ENCODE data around the gene KRT82. TPM values are rescaled to one million over a fixed set of nuclear protein-coding genes. Genes with fewer than 3 reads are reported as not detected.

KRT82 gene
- total RNA-seq, 4 donors from 2014 or later: not detected

- DNase-seq (ENCODE audit: low spot score) (no peak), ATAC-seq (ENCODE audit: low FRiP score) (no peak)
- TF ChIP-seq CTCF (IDR thresholded peaks at IDR 0.05): no peak
Measured at GRCh38 chr12:52407918-52408317, 1.8 kb upstream of the KRT82 start.

GRCh38 chr12:52404951-52405350 lies 1.2 kb downstream of the KRT82 start:
- no peak for ATAC-seq (ENCODE audit: low FRiP score)
- DNase-seq (ENCODE audit: low spot score): no peak
- TF ChIP-seq CTCF (IDR thresholded peaks at IDR 0.05): no peak

GRCh38 chr12:52403561-52403960 lies 2.6 kb downstream of the KRT82 start:
- TF ChIP-seq CTCF (IDR thresholded peaks at IDR 0.05): no peak
- ATAC-seq (ENCODE audit: low FRiP score) (no peak), DNase-seq (ENCODE audit: low spot score) (no peak)

GRCh38 chr12:52402873-52403540 lies 3.1 kb downstream of the KRT82 start:
- no peak for TF ChIP-seq CTCF (IDR thresholded peaks at IDR 0.05)
- DNase-seq (ENCODE audit: low spot score) (no peak), ATAC-seq (ENCODE audit: low FRiP score) (no peak)

- DNase-seq (ENCODE audit: low spot score) (no peak), ATAC-seq (ENCODE audit: low FRiP score) (no peak)
- no peak for TF ChIP-seq CTCF (IDR thresholded peaks at IDR 0.05)
Measured at GRCh38 chr12:52402377-52402776, 3.8 kb downstream of the KRT82 start.

GRCh38 chr12:52401926-52402325 lies 4.2 kb downstream of the KRT82 start:
- DNase-seq (ENCODE audit: low spot score) (no peak), ATAC-seq (ENCODE audit: low FRiP score) (no peak)
- TF ChIP-seq CTCF (IDR thresholded peaks at IDR 0.05): no peak

GRCh38 chr12:52401526-52401925 lies 4.6 kb downstream of the KRT82 start:
- ATAC-seq (ENCODE audit: low FRiP score) (no peak), DNase-seq (ENCODE audit: low spot score) (no peak)
- no peak for TF ChIP-seq CTCF (IDR thresholded peaks at IDR 0.05)
